NB4 (cell line): ENCODE results near the gene DOK6.

Experiments used
- TF ChIP-seq, protein P1 (sequence below): IDR thresholded peaks from 2 replicates; pipeline ENCODE4 v1.6.1; 2011; ENCODE audit warnings: low read depth, low read length
- TF ChIP-seq, protein P2 (sequence below): IDR thresholded peaks from one replicate; pipeline ENCODE4 v1.5.1; 2012; ENCODE audit warnings: low read depth, low read length

DNA sequence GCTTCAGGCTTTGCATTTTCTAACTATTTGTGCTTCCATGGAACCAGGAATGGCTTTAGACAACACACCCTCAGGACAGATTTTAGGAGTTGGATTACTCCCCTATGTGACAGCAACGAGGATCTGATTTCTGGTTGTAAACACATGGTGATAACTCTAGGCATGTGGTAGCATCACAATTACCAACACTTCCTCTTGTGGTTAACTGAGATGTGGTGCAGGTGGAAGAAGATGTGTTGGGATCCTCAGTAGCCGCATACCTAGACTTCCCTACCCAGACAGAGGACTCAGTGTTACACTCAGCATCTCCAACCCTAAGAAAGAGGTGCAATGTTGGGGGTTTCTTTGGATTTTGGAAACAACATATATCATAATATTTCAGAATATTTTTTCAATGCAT lies 234.8 kb downstream of the DOK6 start:
- TF ChIP-seq, protein P1, sequence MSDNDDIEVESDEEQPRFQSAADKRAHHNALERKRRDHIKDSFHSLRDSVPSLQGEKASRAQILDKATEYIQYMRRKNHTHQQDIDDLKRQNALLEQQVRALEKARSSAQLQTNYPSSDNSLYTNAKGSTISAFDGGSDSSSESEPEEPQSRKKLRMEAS, result no peak
- TF ChIP-seq, protein P2, sequence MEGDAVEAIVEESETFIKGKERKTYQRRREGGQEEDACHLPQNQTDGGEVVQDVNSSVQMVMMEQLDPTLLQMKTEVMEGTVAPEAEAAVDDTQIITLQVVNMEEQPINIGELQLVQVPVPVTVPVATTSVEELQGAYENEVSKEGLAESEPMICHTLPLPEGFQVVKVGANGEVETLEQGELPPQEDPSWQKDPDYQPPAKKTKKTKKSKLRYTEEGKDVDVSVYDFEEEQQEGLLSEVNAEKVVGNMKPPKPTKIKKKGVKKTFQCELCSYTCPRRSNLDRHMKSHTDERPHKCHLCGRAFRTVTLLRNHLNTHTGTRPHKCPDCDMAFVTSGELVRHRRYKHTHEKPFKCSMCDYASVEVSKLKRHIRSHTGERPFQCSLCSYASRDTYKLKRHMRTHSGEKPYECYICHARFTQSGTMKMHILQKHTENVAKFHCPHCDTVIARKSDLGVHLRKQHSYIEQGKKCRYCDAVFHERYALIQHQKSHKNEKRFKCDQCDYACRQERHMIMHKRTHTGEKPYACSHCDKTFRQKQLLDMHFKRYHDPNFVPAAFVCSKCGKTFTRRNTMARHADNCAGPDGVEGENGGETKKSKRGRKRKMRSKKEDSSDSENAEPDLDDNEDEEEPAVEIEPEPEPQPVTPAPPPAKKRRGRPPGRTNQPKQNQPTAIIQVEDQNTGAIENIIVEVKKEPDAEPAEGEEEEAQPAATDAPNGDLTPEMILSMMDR, result no peak
